Measurements from ENCODE around the gene HS1BP3.

HS1BP3 gene

GRCh38 chr2:20617081-20617575 lies 33.8 kb downstream of the HS1BP3 start:
- DNase-seq (ENCODE audit: low spot score), result no peak

GRCh38 chr2:20616341-20616871 lies 34.5 kb downstream of the HS1BP3 start:
- no peak for DNase-seq (ENCODE audit: low spot score)

DNA sequence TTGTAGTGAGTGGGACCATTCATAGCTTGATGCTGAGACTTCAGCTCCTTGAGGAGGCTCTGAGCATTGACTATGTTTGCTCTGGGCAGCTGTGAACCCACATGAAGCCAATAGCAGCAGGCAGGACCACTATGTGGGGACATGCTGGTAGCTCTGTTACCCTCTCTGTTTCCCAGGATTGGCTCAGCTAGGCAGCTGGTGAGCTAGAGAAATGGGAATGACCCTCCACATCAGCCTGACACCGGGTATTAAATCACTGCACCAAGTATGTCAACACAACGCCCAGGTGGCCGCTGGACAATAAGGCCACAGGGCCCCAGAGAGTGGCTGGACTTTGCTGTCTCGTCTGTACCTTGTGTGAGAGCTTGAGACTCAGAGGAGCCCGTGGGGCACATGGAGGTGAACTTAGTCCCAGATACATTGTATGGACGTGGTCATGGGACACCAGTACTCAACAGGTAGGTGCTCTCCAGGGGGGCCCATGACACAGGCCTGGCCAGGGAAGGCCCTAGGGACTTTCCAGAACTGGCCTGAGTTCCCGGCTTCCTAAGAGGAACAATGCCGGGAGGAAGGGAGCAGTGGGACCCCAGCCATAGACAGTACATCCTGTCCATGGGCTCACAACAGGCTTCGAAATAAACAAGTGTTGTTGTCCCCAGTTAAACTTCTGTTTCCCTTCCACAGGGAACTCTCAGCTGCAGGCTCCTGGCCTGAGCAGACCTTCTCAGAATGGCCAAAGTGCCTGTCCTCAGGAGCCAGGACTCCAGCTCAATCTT lies 35.2 kb downstream of the HS1BP3 start:
- no peak for DNase-seq (ENCODE audit: low spot score)

DNA sequence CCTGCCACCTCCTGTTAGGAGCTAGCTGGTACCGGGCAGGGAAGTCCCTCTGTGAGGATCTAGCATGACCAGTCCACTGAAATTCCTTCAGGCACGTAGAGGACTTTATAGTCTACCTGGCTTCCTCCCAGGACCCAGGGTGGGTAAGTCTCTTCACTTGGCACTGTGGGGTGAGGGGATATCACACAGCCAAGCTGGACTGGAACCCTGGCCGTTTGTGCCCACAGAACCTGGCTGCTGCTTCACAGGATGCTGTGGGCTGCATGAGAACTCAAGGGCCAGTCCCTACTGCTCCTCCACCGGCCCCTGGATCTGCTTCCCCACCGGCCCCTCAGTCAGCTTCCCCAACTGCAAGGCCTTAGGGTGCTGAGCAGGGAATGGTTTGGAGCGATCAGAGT lies 35.8 kb downstream of the HS1BP3 start:
- DNase-seq (ENCODE audit: low spot score), result no peak

DNA sequence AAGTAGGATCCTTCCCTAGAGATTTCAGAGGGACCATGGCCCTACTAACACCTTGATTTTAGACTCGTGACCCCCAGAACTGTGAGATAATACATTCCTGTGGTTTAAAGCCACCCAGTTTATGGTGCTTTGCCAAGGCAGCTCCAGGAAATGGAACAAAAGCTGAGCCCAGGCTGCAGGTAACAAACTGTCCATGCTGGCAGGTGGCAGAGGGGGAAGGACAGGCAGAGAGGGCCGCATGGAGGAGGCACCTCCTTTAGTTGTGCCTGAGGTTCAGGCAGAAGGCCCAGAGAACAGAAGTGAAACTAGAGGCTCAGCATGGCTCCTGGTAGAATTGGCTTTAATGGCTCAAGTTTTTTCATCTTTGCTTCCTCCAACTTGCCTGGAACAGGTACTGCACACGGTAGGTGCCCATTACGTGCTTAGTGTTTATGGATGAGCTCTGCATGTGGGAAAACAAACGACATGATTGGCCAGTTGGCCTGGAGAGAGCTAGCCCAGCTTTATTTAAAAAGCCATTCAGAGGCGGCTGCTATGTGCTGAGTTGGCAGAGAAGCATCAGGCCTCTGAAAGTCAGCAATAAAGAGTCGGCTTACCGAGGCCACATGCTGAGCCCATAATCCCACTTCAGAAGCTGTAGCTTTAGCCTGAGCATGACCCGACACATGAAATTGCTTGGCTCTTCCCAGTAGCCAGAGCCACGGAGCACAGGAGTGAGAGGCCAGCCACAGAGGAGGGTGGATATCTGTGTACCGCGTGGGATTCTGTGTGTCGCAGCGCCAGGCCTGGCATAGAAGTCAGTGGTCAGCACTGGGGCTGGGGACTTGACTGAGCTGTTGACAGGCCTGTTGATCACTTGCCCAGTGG lies 36.5 kb downstream of the HS1BP3 start:
- DNase-seq (ENCODE audit: low spot score), result no peak

DNA sequence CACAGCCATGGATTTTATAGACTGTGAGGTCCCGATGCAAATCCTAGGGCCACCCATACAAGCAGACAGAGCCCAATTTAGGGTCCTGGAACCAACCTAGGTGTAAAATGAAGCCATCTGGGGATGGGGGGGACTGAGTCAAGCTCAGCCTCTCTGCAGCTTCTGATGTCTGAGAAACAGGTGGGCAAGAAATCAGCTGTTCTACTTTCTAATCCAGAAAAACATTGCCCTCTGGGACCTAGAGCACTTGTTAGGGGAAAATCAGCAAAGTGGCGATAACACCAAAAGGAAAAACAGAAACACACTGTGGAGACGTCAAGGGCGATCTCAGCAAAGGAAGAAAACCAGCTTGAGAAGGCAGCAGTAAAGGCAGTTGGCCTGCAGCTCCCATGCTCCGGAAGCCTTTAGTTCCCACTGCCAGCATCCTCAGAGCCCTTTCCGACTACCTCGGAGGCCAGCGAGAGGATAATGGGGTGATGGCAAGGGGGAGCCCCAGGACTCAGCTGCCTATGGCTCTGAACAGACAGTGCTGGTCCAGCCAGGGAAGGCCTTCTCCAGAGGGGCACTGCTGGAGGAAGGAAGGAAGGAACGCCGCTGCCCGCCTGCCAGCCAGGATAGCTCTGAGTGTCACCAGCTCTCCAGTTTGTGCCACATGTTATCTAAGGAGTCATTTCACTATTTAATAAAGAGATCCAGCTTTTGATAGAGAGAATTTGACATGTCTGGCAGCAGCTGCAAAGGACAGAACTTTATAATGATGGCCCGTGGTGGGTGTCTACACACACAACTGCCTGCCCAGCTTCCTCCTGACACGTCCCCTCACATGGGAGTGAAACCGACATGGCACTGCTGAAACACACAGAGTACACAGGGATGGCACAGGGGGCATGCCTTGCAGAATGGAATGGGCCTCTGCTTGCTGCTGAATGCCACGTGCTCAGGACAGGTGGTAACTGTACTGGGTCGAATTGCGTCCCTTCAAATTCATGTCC lies 37.7 kb downstream of the HS1BP3 start:
- DNase-seq (ENCODE audit: low spot score), result no peak

GRCh38 chr2:20611844-20612356 lies 39.0 kb downstream of the HS1BP3 start:
- DNase-seq (ENCODE audit: low spot score), result no peak

GRCh38 chr2:20611077-20611843 lies 39.6 kb downstream of the HS1BP3 start:
- DNase-seq (ENCODE audit: low spot score), result no peak

DNA sequence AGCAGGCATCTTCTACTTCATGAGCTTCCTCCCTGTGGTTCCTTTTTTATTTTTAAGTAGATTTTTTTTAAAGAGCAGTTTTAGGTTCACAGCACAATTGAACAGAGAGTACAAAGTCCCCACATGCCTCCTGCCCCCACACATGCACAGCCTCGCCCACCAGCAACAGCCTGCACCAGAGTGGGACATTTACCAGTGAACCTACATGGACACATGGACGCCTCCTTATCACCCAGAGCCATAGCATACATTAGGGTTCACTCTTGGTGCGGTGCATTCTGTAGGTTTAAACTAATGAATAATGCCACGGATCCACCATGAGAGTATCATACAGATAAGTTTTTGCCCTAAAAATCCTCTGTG lies 40.9 kb downstream of the HS1BP3 start:
- no peak for DNase-seq (ENCODE audit: low spot score)

GRCh38 chr2:20609349-20609994 lies 41.4 kb downstream of the HS1BP3 start:
- no peak for DNase-seq (ENCODE audit: low spot score)

GRCh38 chr2:20608666-20609348 lies 42.1 kb downstream of the HS1BP3 start:
- DNase-seq (ENCODE audit: low spot score), result no peak

DNA sequence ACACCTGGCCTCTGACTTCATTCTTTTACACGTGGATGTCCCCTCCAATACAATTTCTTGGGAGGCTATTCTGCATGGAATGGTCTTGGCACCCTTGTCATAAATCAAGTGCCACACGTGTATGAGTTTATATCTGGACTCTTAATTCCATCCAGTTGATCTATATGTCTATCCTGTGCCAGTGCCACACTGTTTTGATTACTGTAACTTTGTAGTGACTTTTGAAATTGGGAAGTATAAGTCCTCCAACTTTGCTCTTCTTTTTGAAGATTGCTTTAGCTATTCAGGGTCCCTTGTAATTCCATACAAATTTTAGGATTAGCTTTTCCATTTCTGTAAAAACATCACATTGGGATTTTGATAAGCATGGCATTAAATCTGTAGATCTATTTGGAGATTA lies 43.5 kb downstream of the HS1BP3 start:
- DNase-seq (ENCODE audit: low spot score), result no peak

DNA sequence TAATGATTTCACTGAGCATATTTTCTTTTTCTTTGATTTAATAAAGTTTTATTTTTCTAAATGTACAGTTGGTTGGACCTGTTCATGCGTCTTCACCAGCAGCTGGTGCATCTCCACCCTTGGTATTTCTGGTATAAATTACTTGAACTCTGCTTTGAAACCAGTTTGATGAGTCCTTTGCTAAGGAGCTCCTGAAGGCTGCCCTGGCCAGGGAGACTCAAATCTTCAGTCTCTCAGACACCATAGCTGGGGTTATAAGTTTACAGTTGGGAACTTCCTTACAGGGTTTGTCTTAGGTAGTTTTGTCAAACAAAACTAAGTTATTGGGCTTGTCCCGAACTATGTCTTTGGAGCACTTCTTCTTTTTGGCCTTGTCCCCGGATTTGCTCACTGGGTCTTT lies 44.7 kb downstream of the HS1BP3 start:
- no peak for DNase-seq (ENCODE audit: low spot score)

DNA sequence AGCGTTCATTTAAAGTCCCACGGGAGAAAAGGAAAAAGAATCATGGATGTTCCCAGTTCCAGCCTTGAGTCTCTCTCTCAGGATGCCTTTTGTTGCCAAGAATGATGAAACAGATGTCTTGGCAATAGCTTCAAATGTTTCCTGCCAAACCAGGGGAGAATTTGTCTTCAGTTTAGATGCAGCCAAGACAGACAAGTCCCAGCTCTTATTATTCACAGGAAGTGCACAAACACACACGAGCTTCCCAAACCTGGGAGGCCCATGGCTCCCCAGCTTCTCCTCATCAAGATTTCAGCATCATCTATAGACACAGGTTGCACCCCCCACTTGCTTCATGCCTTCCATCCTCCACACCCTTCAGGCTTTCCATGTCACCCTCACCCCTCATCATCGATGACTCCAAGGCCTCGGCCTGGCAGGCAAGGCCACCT lies 45.9 kb downstream of the HS1BP3 start:
- no peak for DNase-seq (ENCODE audit: low spot score)

DNA sequence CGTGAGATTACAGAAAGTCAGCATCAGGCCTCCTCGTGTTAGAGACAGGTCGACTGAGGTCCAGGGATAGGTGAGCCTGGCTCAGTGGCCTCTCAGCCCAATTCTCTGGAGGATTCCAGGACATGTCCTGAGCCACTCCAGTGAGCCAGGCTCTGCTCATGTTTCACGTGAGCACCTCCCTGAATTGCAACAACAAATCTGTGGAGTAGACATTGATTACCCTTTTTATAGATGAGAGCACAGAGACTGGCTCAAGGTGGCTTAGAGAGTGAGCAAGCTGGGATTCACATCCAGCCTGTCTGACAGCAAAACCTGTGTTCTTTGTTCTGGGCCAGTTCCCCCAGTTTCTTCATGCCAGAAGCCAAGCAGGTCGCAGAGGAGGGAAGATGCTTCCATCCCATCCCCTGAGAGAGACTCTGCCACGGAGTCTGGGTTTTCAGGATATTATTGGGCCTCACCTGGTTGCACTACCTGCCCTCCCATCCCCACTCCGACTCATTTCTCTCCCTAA lies 46.4 kb downstream of the HS1BP3 start:
- DNase-seq (ENCODE audit: low spot score), result no peak

GRCh38 chr2:20603791-20604190 lies 47.1 kb downstream of the HS1BP3 start:
- DNase-seq (ENCODE audit: low spot score), result no peak

GRCh38 chr2:20602803-20603202 lies 48.1 kb downstream of the HS1BP3 start:
- DNase-seq (ENCODE audit: low spot score), result no peak

GRCh38 chr2:20600756-20601325 lies 50.1 kb downstream of the HS1BP3 start:
- no peak for DNase-seq (ENCODE audit: low spot score)

GRCh38 chr2:20599861-20600461 lies 50.9 kb downstream of the HS1BP3 start:
- no peak for DNase-seq (ENCODE audit: low spot score)

Measured in hematopoietic multipotent progenitor cell treated with erythropoietin and hydrocortisone succinate and interleukin-3 and kit ligand, for 17 days (in vitro differentiated cells).